Stimulated activated CD8-positive, alpha-beta memory T cell treated with anti-CD3 and anti-CD28 coated beads, Interleukin-4, amount 100 ng/mL, for 48 hours (primary cell): ENCODE measurements around the gene CDC14C.

Source experiments
- DNase-seq: peaks from one replicate; pipeline ENCODE4 v3.0.0-alpha.2; 2020

The CDC14C gene

DNA sequence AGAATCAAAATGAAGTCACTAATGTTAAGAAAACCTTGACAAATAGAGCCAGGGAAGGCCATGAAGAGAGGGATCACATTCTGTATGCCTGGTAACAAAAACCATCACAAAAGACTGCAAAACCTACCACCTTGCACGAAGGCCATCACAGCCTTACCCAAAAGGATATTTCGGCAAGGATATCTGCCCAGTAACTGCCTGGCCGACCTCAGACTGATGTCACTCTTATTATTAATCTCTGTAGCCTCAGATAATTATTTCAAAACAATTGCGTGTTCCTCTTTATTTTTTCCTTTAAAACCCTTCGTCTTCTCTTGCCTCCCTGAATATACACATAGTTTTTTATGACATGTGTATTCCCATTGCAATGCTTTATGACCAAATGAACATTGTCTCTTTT lies 52.5 kb downstream of the CDC14C start:
- DNase-seq, result no peak
